Measurements from ENCODE around the gene NRBP1.

The NRBP1 gene

DNA sequence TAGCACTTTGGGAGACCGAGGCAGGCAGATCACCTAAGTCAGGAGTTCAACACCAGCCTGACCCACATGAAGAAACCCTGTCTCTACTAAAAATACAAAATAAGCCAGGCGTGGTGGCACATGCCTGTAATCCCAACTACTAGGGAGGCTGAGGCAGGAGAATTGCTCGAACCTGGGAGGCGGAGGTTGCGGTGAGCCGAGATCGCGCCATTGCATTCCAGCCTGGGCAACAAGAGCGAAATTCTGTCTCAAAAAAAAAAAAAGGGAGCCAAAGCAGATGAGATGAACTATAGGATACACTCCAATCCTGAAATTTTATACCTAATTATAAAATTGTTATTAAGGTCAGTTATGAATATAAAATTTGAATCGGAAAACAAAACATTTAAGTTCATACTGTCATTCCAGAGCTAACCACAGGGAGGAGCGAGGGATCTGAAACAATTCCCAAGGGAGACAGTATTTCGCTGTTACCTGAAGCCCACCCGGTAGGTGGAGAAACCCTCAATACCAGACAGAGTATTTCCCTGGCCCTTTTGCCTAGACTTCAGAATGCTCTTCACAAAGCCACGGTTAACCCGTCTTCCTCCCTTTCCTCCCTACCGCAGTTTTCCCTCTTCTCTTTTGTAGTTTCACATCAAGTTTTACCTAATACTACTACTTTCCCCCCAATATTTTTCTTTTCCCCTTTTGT, 20.5 kb upstream of the NRBP1 start:
- Histone ChIP-seq H3K36me3 (peaks cover 13% of the 10 kb centered on the region), H3K27me3 (no peaks in the 10 kb centered on the region; the same call in 1 of the 2 replicates), H3K4me1 (0 out of 2 replicates have a peak, but pooled peaks cover 3% of the 10 kb centered on the region), H3K4me3 (ENCODE audit: low read depth, low read length) (peak overlapping the region; percentile 97), H3K9me3 (no peaks in the 10 kb centered on the region)
- TF ChIP-seq, protein P1, sequence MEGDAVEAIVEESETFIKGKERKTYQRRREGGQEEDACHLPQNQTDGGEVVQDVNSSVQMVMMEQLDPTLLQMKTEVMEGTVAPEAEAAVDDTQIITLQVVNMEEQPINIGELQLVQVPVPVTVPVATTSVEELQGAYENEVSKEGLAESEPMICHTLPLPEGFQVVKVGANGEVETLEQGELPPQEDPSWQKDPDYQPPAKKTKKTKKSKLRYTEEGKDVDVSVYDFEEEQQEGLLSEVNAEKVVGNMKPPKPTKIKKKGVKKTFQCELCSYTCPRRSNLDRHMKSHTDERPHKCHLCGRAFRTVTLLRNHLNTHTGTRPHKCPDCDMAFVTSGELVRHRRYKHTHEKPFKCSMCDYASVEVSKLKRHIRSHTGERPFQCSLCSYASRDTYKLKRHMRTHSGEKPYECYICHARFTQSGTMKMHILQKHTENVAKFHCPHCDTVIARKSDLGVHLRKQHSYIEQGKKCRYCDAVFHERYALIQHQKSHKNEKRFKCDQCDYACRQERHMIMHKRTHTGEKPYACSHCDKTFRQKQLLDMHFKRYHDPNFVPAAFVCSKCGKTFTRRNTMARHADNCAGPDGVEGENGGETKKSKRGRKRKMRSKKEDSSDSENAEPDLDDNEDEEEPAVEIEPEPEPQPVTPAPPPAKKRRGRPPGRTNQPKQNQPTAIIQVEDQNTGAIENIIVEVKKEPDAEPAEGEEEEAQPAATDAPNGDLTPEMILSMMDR (IDR thresholded peaks at IDR 0.05; ENCODE audit: low read depth, low read length), result peak; percentile 81
- peak; percentile 51 for DNase-seq

DNA sequence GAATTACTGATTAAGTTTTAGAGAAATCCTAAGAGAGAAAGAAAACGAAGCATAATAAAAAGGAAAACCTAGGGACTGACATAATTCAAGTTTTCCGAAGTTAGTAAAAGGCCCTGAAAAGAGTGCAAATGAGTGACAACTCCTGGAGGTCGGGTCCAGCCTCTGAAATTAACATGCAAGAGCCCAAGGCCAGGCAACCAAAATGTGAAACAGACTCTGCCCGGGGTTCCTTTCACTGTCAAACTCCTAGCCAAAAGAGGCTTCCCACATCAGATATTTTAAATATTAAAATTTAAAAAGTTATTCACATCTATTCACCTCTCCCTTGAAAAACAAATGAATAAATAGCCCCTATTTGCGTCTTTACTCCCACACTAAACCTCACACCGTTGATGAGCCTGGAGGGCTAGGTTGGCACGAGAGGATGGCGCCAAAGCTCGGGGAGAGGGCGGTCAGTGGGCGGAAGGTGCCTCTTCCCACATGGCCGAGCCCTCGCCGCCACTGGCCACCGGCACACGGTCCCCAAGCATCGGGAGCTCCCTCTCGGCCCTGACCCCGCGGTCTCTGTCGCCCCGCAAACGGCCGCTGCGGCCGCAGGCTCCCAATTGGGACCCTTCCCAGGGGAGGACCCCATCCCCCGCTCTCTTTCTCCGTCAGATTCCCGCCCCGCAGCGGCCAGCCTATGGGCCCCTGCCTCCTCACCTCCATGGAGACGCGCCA, 19.7 kb upstream of the NRBP1 start:
- 0 out of 2 replicates have a peak, but pooled peaks cover 3% of the 10 kb centered on the region for H3K4me1 ChIP-seq
- H3K4me3 ChIP-seq (ENCODE audit: low read depth, low read length), result peak overlapping the region; percentile 97
- H3K27me3 ChIP-seq, result no peaks in the 10 kb centered on the region; the same call in 1 of the 2 replicates
- DNase-seq, result no peak
- H3K9me3 ChIP-seq, result no peaks in the 10 kb centered on the region
- TF ChIP-seq, protein P1 (IDR thresholded peaks at IDR 0.05; ENCODE audit: low read depth, low read length), result no peak
- peaks cover 9% of the 10 kb centered on the region for H3K36me3 ChIP-seq

DNA sequence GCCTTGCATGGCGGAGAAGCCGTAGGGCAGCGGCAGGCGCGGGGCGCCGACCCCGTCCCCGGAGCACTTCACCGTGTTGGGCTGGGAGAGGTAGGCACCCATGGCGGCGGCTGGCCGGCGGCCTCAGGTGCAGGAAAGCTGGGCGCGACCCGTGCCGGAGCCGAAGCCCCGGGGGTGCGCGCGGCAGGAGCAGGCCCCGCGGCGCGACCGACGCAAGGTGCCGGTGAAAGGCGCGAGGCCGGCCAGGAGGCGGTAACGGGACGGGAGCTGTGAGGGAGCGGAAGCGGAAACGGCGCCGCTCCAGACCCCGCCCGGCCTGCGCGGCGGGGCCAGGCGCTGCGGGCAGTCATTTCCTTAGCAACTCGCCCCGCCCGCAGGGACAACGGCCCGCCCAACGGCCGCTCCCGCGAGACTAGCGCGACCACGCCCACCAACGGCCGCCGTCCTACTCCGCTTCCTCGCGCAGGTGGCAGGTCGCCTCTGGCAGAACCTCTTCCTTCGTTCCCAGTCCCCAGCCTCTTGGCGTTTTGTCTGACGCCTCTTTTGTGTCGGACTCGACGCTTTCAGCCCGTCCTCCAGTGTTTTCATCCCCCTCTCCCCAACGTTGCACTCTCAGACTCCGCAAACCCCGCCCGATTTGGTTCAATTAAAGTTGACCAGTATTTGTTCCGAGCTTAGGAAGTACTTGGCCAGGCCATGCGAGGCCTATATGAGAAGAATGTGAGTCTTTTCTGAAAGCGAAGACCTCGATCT, 18.9 kb upstream of the NRBP1 start, which contains the start of gene PPM1G:
TSS of gene PPM1G (minus strand) at position 271 of the 753 bp plus-strand sequence. CDS start at position 102, 169 bp downstream.
- Histone ChIP-seq H3K27me3 (no peaks in the 10 kb centered on the region; the same call in 1 of the 2 replicates), H3K4me1 (0 out of 2 replicates have a peak, but pooled peaks cover 3% of the 10 kb centered on the region), H3K9me3 (no peaks in the 10 kb centered on the region), H3K36me3 (peaks cover 9% of the 10 kb centered on the region), H3K4me3 (ENCODE audit: low read depth, low read length) (peak within 1 kb of the TSS; percentile 97)
- DNase-seq, result peak; percentile 98
- TF ChIP-seq, protein P1 (IDR thresholded peaks at IDR 0.05; ENCODE audit: low read depth, low read length), result no peak

DNA sequence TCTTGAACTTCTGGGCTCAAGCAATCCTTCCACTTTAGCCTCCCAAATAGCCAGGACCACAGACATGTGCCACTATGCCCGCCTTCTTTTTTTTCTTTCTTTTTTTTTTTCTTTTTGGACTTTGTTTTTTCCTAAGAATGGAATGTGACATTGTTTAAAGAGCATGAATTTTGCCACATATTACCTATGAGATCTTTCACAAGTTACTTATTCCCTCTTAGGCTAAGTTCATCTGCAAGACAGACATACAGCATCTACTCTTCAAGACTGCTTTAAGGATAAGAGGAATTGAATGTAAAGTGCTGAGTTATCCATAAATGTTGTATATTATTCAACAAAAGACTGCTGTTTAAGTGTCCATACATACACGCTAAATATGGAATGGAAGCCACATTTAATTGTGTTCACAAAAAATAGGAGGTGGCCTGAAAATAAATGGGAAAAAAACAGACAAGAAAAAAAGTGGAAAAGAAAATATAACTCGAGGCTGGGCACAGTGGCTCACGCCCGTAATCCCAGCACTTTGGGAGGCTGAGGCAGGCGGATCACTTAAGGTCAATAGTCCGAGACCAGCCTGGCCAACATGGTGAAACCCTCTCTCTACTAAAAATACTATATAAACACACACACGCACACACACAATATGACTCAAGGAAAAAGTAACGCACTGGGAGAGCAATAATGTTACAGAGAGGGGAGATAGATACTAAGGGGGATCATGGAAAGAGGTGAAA, 15.8 kb upstream of the NRBP1 start:
- H3K9me3 ChIP-seq, result no peaks in the 10 kb centered on the region
- TF ChIP-seq, protein P1 (IDR thresholded peaks at IDR 0.05; ENCODE audit: low read depth, low read length), result no peak

DNA sequence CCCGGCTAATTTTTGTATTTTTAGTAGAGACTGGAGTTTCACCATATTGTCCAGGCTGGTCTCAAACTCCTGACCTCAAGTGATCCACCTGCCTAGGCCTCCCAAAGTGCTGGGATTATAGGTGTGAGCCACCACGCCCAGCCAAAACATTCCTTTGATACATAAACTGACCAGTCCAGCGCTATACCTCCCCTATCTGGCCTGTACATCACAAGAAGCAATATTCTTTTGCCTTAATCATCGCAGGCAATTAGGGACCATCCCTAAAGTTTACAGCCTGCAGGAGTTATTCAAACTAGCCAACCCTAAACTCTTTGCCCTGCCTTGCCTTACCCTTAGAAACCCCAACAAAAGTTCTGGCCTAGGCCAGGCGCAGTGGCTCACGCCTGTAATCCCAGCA, 12.3 kb upstream of the NRBP1 start:
- TF ChIP-seq, protein P1 (IDR thresholded peaks at IDR 0.05; ENCODE audit: low read depth, low read length), result no peak
- Histone ChIP-seq H3K4me1 (no peaks in the 10 kb centered on the region), H3K36me3 (no peaks in the 10 kb centered on the region), H3K4me3 (ENCODE audit: low read depth, low read length) (no peak overlapping the region), H3K9me3 (no peaks in the 10 kb centered on the region), H3K27me3 (no peaks in the 10 kb centered on the region; the same call in 1 of the 2 replicates)
- DNase-seq, result no peak

More for the DNA sequence above, 15.8 kb upstream of the NRBP1 start:
- H3K4me3 ChIP-seq (ENCODE audit: low read depth, low read length), result no peak overlapping the region
- peaks cover 2% of the 10 kb centered on the region for H3K36me3 ChIP-seq
- no peak for DNase-seq
- 0 out of 2 replicates have a peak, but pooled peaks cover 3% of the 10 kb centered on the region for H3K4me1 ChIP-seq
- H3K27me3 ChIP-seq, result no peaks in the 10 kb centered on the region; the same call in 1 of the 2 replicates

Data from BE2C (cell line).